Bone marrow (tissue), 2 donors: ENCODE results near the gene ADAMTS16.

ENCODE experiments used
- DNase-seq, 2 donors: peaks; one replicate each; lab custom pipeline; 2025; lab: John Stamatoyannopoulos, UW

The ADAMTS16 gene

DNA sequence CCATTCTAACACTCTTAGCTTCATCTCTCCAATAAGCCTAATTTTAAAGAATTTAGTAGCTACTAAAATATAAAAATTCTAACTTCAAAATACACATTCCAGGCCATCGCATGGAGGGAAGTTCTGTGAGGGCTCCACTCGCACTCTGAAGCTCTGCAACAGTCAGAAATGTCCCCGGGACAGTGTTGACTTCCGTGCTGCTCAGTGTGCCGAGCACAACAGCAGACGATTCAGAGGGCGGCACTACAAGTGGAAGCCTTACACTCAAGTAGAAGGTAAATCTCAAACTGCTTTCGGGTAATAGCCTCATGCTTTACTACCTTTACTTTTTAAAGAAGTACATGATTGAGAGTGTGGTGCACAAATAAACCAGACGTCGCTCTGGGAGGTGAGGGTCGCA is 94.8 kb downstream of the ADAMTS16 start:
- no peak for DNase-seq

DNA sequence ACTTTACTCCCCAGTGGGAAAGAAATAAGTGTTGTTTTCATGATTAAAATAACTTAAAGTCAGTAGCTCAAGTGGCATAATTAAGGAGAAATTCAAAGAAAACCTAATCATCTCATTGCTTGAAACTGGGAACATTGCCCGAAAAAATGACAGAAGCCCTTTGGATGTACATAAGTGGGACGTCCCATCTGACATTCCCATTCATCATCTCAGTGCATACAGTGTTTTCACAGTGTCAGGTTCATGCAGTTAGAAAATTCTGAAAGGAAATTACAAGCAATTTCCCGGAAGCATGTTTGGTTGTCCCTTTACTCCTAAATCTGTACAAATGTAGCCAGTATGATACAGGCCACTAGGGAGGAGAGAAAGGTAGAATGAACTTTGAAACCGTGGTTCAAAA is 95.6 kb downstream of the ADAMTS16 start:
- DNase-seq, result no peak

- no peak for DNase-seq
These were observed 99.1 kb downstream of the ADAMTS16 start for GRCh38 chr5:5239191-5239590.

DNA sequence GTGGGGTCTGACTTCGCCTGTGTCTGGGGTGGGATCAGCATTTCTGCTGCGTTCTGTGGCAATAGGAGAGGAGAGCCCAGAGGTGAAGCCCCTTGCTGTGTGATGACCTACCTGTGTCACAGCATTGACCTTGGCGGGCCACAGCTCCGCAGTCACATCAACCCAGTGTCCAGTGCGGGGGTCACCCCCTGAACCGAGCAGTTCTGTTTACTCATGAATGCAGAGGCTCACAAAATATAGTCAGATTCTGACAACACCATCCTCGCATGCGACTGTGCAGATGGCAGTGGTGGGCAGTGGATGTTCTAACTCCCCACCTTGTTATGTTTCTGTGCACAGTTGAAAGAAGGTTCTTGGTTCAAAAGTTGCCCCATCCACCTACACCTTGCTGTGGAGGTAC is 100.1 kb downstream of the ADAMTS16 start:
- no peak for DNase-seq

DNA sequence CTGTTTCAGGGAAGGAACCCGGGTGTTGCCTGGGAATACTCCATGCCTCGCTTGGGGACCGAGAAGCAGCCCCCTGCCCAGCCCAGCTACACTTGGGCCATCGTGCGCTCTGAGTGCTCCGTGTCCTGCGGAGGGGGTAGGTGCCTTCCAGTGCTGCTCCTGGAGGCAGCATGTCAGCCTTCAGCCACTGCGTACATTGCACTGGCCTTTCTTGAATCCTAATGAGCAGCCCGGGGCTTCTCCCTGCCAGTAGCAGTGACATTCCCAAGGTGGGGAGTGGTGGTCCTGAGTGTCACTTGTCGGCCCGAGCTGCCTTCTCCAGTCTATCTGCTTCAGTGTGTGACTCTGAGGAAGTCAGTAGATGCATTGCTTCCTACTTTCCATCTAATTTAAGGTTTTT is 101.9 kb downstream of the ADAMTS16 start:
- no peak for DNase-seq

- no peak for DNase-seq
These were observed 106.6 kb downstream of the ADAMTS16 start for GRCh38 chr5:5246736-5247135.

DNA sequence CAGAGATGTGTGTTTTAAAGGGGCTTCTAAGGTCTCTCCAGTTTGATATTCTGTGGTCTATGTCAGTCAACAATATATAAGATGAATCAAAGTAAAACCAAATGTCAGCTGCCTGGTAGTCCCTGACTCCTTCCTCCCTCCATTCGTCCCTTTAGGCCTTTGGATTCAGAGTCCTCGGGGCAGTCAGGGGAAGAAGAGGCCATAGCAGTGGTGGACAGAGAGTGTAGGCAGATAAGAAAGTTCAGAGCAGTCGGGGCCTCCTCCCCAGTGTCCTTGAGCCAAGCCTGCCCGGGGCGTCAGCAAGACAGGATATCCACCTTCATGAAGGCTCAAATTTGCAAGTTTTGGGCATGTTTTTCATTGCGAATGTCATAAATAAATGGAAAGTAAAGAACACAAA is 110.6 kb downstream of the ADAMTS16 start:
- no peak for DNase-seq

GRCh38 chr5:5252106-5252505 is 112.0 kb downstream of the ADAMTS16 start:
- no peak for DNase-seq

DNA sequence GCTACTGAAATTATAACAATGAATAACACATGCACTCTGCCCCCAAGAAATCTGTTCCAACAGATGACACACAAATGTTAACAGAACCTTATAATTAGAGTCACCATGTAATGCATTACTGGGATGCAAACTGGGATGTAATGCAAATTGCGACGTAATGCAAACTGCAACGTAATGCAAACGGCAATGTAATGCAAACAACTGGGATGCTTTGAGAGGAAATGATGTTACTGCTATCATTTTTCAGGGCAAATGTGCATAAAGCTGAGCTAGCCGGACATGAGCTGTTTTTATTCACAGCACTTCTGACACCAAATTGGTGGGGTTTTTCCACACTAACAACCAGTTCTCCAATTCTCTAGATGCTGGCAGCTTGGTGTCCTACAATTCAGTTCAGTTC is 117.2 kb downstream of the ADAMTS16 start:
- no peak for DNase-seq

- no peak for DNase-seq
These were observed 118.4 kb downstream of the ADAMTS16 start for GRCh38 chr5:5258564-5258963.

DNA sequence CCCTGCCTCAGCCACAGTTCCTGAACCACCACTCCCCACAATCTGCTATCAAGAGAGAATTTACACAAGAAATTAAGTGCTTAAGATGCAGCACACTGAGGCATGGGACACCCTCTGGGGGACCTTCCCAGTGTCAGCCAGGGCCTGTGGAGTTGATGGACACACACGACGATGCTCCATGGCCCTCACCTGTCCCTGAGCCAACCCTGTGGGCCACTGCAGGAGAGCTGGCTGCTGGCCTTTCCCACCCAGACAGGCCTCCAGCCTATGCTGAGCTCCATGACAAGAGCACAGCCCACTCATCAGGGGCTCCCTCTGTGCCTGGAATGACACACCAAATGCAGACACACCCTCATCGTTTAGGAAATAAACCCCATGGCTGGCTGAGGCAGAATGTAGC is 124.6 kb downstream of the ADAMTS16 start:
- no peak for DNase-seq

GRCh38 chr5:5266297-5266696 is 126.2 kb downstream of the ADAMTS16 start:
- DNase-seq, result no peak

DNA sequence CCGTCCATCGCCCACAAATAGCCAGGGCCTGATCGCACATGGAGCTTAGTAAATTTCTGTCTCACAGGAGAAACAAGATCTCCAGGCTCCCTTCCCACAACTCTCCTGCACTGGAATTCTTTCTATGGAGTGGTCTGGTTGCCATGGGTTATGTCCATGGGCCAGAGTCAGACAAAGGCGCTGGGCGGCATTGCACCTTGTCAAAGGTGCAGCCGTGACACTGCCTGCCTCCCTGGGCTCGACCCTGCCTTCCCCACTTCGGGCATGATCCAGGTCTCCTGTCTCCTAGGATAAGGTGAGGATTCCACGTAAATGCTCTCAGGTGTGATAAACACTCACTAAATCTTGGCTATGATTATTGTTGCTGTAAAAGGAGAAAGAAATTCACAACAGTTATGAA is 130.0 kb downstream of the ADAMTS16 start:
- DNase-seq, result no peak

GRCh38 chr5:5270958-5271785 is 131.0 kb downstream of the ADAMTS16 start:
- DNase-seq, result no peak

DNA sequence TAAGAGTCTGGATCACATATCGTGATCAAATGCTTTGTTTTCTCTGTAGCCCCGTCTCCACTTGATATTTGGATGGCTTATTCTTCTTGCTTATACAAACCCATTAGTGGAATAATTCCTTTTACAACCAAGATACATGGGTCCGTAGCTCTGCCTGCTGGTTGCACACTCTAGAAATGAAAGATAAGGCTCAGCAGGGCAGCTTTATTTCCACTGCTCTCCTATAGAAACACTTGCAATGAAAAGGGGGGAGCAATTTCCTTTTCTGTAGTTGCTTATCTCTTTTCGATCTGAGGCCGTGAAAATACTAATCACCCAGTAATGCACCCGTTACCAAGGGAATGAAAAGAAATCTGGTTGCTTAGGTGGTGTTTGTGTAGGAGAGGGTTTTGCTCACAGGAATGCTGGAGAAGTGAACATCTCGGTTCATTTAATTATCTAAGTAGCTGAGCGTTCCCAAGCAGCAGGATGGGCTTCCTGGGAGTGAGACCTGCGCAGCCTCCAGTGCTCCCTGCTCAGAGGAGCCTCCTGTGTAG is 131.7 kb downstream of the ADAMTS16 start:
- DNase-seq, result no peak

DNA sequence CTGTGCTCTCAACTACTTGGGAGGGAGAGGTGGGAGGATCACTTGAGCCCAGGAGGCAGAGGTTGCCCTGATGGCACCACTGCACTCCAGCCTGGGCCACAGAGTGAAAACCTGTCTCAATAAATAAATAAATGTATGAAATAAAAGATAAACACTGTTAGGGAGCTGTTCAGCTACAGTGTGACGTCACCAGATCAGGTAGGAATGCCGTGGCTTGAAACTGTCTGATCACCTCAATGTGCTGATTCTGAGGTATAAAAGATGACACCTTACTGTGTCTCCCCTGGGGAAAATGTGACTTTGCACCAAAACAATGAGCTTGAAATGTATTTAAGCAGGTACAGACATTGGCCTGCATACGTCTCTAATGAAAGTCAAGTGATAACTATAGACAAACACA is 133.3 kb downstream of the ADAMTS16 start:
- no peak for DNase-seq

DNA sequence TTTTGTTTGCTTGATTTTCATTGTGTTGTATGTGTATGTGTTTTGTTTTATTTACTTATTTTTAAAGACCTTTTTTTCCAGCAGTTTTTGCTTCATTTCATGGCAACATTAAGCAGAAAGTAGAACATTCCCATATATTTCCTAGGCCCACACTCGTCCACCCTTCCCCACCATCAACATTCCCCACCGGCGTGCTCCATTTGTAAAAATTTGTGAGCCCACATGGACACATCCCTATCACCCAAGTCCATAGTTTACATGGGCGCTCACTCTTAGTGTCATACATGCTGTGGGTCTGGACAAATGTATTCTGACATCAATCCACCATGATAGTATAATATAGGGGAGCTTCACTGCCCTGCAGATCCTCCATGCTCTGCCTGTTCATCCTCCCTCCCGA is 133.8 kb downstream of the ADAMTS16 start:
- DNase-seq, result no peak

DNA sequence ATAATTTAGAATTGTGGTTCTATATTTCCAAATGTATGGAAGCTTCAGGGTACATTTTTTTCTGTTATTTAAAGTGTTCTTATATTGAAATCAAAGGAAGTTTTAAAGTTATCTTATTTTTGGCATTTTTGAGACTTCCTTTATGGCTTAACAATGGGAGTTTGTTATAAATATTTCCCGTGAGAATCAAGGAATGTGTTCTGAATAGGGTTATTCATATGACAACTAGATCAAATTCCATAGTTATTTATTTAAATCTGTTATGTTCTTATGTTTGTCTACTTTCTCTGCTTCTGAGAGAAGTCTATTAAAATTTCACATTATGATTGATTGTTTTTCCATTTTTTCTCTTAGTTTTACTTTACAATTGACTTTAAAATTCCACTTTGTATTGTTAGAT is 135.1 kb downstream of the ADAMTS16 start:
- DNase-seq, result no peak

GRCh38 chr5:5276430-5276829 is 136.3 kb downstream of the ADAMTS16 start:
- DNase-seq, result no peak

DNA sequence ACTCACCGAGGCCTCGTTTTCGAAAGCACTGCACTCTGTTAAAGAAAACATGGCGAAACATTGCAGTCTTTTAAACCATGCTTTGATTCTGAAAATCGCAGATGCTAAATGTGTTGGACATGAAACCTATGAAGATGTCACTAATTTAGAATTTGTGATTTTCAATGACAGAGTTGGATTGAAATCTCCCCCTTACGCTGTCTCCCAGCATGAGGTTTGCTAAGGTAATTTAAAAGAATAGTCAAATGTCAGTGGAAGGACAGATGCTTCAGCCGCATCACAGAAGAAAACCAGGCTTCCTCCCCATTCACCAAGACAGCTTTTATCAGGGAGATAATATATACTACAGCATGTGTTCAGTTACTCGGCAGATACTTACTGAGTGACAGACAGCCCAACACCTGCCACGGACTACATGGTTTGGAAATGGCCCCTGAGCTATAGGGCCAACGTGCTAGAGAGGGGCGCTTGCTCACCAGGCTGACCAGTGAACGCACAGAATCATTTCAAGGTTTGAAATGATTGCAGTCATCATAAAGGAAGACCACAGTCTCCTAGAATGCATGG is 136.9 kb downstream of the ADAMTS16 start:
- DNase-seq, result no peak

DNA sequence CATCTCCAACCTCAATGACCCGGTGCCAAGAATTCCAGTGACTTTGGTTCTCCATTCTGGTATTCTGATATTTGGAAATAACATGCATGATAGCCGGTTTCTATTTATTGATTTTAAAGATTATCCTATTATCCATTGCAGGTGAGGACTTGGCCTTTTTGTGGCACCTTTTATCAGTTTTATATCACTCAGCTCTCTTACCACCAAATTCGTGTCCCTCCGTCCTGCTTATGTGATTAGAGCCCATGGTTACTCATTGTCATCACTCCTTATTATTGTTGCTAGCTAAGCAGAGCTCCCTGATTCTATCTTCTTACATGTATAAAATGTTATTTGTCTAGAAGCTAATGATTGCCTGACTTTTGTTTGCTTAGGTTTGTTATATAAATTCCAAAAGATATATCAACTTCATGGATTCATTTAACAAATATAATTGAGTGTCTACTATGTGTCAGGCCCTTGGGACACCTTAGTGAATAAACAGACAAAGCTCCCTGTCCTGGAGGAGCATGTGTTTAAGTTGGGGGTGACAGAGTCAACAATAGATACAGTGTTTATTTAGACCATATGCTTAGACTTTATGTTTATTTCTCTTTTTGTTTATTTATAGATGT is 138.2 kb downstream of the ADAMTS16 start:
- DNase-seq, result no peak

DNA sequence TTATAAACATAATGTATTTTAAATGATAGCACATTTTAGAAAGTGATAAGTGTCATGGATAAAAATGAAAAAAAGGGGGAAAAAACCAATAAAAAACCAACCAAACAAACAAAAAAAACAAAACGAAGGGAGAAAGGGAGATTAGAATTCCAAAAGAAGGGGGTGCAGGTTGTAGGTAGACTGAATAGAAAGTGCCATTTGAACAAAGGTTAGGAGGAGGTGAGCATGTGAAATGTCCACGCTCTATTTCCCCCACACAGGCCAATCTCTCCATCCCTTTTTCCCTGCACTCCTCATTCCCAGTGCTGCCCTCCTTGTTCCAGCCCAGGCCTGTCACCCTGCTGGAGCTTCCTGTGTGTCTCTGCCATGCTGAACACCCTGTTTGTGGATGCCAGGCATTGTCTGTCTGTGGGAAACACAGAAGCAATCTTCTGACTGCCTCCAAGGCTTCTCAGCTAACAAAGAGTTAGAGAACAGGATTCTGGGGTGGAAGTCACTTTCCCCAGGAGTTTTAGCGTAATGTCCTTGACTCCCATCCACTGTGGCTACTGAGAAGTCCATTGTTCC is 138.8 kb downstream of the ADAMTS16 start:
- no peak for DNase-seq

GRCh38 chr5:5285906-5286305 is 145.8 kb downstream of the ADAMTS16 start:
- no peak for DNase-seq
